GM18868 (cell line): ENCODE measurements around the gene NES.
"Not testable (repeated sequence)": the region's sequence is repeated elsewhere in the genome, so short reads cannot be mapped to it uniquely, and the experiment has no call there.

Source experiments
- ATAC-seq: cut with Tn5 transposase; IDR thresholded peaks from one replicate; pipeline ENCODE4 v1.9.1; 2021; ENCODE audit warnings: mild to moderate bottlenecking, moderate library complexity; ENCODE audit not compliant: unreplicated experiment

The NES gene

DNA sequence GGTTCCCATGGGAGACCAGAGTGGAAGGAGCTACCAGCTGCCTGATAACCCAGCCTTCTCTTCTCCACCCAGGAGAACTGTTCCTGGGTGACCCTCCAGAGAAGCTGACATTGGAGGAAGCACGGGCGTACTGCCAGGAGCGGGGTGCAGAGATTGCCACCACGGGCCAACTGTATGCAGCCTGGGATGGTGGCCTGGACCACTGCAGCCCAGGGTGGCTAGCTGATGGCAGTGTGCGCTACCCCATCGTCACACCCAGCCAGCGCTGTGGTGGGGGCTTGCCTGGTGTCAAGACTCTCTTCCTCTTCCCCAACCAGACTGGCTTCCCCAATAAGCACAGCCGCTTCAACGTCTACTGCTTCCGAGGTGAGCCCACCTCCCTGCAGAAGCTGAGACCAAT lies 28.7 kb downstream of the NES start:
- no peak for ATAC-seq

DNA sequence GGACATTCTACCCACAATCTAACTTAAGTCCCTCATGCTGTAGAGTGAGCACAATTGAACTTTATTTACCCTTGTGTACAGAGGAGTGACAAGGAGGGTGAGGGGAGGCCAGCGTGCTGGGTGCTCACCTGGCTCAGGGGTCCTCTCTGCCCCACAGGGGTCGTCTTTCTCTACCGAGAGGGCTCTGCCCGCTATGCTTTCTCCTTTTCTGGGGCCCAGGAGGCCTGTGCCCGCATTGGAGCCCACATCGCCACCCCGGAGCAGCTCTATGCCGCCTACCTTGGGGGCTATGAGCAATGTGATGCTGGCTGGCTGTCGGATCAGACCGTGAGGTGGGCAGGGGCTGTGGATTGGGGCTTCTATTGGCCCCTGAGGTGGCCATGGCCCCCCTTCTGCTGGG lies 29.9 kb downstream of the NES start:
- ATAC-seq: no peak

DNA sequence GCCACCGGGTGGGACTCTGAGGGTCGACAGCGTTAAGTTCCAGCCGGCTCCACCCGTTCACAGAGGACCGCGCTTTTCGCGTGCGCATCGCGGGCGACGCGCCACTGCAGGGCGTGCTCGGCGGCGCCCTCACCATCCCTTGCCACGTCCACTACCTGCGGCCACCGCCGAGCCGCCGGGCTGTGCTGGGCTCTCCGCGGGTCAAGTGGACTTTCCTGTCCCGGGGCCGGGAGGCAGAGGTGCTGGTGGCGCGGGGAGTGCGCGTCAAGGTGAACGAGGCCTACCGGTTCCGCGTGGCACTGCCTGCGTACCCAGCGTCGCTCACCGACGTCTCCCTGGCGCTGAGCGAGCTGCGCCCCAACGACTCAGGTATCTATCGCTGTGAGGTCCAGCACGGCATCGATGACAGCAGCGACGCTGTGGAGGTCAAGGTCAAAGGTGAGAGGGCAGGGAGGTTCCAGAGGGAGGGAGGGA lies 30.4 kb downstream of the NES start:
- ATAC-seq: no peak

DNA sequence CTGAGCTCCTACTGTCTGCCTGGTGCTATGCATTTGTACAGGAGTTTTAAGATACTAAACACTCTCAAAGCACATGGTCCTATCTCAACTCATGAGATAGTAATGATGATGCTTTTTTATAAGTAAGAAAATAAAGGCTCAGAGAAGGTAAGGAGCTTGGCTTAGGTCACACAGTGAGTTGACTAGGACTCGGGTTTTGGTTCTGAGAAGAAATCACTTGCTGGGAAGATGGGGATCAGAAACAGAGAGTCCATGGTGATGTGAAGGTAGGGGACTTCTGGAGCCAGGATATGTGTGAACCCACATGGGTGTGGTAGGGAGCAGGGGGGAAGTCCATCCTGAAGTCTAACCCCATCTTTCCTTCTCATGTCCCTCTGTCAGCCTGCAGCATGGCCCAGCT lies 31.5 kb downstream of the NES start:
- ATAC-seq: no peak

DNA sequence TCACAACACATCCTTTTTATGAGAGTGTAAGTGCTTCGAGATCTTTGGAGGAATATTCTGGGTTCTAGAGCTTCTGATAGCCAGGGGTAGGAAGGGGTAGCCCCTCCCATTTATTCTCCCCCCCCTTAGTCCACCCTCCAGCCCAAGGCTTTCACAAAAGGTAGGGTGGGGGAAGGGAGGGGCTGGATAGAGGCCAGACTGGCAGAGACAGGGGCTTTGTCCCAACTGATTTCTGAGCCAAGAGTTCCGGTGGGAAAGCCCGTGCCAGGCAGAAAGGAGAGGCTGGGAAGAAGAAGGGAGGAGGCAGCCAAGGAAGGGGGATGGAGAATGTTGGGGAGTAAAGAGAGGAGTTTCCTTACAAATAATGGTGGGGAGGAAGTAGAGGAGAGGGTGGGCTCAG lies 32.2 kb downstream of the NES start:
- no peak for ATAC-seq

DNA sequence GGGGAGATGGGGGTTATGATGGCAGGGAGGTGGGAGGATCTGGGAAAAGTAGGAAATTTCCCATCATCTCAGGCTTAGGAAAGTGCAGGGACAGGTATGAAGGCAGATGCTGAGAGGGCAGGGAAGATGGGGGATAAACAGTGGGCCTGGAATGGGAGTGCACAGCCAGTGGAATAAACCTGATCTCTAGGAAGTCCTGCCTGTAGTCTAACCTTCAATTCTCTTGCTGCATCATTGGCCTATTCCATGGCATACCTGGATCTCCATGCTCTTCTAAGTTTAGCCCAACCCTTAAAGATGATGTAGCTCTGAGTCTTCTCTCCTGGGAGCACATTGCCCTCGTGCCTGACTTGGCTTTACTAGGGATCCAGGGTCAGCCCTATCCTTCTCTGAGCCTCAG lies 32.6 kb downstream of the NES start:
- no peak for ATAC-seq

DNA sequence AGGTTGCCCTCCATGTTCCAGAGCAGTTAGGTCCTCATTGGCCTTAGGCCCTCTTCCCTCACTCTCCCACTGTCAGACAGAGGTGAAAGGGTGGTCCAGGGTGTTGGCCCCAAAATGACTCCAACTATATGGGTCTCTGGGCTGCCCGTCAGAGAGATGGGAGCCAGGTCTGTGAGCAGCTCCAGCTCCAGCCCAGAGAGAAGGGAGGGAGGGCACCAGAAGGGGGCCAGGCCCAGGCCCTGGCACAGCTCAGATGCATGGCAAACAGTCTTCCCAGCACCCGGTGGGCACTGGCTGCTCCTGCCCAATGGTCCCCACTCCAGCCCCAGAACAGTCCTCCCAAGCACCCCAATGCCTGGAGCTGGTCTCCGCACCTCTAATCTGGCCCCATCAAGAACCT lies 33.1 kb downstream of the NES start:
- no peak for ATAC-seq

DNA sequence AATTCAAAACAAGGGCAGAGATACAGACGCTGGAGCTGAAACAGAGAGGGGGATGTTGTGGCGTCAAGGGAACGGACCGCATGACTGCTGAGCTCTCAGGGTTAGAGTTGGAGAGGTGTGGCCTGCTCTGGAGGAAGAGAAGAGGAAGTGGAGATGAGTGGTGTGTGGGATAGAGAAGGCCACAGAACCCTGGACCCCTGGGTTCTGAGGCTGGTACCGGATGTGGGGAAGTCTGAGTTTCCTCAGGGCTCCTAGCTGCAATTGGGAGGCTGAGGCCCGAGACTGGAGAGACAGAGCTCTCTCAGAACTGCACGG lies 33.5 kb downstream of the NES start:
- ATAC-seq: no peak

DNA sequence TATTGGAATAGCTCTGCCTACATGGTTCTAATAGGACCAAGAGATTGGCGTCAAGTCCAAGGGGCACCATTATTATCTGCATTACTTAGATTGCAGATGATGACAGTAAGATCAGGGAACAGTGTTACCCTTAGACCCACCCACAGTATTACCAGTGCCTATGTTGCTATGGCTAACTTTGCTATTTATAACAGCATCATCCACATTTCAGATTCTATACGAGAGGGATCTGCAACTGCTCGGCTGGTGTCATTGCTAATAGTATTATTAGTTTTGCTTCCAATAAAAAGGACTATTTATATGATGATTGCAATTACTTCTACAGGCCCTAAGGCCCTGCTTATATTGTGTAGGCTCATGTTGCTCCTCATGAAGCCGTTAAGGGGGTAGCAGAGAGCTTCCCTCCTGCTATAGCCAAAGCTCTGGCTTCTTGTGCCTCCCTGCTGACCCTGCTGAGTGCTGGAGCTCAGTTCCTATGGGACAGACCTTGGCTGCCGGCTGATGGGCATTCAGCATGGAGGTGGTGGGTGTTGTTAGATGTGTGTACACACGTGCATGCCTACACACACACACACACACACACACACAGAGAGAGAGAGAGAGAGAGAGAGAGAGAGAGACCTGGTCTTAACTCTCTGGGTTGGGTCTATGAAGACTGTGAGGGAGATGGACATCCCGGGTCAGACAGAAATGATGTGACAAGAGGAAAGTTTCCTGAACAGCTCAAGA lies 34.0 kb downstream of the NES start:
- ATAC-seq: no peak

DNA sequence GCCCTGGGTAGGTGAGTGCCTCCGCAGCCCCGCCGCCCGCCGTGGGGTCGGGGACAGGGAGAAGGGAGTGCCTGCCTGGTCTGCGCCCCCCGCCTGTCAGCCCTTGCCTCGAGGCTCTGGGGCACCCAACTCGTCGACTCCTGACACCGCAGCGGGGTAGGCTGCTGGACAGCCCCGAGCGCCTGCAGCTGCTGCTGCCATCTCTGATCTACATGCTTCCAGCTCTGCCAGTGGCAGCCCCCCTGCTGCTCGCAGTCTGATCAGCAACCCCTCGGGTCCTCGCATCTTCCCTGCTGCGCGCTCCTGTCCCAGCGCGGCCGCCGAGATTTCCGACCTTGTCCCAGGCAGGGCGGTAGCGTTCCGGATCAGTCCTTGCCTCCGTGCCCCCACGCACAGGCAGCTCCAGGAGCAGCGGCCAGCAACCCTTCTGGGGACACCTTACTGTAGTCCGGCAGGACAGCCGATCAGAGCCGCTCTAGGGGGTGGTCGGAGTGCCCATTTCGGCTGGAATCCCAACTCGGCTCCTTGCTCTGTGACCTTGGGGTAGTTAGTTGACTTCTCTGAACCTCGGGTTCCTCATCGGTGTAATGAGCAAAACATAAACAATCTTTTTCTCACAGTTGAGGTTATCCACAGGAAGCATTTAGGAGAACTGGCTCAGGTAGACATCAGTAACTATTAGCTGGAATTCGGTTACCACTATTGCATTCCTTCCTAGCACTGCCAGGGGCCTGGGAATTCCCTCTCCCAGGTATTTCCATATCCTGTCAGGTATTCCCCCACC lies 34.8 kb downstream of the NES start:
- no peak for ATAC-seq

DNA sequence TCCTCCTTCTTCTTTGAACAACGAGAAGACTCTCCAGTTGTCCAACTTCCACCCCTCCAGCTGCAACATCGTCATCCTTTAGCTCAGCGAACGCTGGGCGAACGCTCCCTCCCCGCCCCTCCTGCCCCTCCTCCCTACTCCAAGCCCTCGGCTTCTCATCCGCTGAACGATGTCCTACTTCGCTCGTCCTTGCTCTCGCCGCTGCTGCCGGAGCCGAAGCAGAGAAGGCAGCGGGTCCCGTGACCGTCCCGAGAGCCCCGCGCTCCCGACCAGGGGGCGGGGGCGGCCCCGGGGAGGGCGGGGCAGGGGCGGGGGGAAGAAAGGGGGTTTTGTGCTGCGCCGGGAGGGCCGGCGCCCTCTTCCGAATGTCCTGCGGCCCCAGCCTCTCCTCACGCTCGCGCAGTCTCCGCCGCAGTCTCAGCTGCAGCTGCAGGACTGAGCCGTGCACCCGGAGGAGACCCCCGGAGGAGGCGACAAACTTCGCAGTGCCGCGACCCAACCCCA lies 35.4 kb downstream of the NES start, which contains the start of gene BCAN:
BCAN (plus strand) TSS at position 357 of the 504 bp plus-strand sequence. CDS start 3,938 bp downstream, outside the sequence.
- ATAC-seq: no peak

DNA sequence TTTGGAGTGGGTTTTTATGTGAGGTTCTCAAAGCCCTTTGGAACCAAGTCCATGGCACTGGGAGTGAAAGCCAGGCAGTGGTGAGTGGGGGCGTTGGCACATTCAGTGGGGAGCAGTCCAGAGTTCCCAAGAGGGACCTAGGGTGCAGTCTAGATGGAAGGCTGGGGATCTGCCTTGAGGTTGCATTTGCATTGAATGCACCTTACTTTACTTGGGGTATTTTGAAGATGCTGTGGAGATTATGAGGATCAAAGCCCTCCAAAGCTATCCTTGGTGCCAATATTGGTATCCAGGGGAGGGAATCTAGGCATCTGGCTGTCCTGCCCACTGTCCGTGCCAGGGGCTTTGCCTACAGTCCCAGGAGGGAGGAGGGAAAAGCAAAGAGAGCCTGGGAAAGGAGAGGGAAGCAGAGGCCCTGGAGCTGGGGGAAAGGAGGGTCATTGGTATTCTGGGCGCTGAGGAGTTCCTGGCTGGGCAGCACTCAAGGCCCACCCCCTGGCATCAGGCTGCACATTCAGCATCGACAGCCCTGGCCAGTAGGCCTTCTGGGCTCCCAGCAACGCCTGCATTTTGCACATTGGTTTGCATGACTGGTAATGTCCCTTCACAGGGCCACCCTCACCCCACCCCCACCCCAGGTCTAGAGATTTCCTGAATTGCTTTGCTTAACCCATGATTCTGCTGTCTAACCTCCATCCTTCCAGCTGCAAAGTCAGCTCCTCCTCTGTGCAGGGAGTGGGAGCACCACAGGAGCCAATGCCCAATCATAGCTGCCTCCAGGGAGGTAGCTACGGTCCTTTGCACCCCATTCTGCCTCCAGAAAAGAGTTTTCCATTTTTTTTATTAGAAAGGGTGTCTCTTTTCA lies 36.1 kb downstream of the NES start:
- no peak for ATAC-seq

DNA sequence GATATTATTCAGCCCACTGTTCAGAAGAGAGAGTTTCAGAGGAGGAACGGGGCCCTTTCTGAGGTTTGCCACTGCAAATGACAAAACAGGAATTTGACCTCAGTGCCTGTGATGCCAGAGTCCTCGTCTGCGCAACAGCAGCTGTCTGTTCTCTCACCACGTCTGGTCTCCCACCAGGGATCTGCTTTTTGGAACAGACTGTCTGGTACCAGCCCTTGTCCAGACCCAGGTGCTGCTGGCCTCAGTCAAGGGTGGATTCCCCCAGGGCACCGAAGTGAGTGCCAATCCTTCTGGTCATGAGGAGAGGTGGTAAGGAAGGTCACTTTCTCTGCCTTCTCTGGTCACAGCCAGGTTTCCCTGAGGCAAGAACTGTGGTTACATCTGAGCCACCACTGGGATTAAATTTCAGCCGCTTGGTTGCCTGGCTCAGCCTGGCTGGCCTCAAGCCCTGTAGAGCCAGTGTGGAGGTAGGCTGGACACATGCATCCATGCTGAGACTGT lies 37.6 kb downstream of the NES start:
- ATAC-seq: no peak

DNA sequence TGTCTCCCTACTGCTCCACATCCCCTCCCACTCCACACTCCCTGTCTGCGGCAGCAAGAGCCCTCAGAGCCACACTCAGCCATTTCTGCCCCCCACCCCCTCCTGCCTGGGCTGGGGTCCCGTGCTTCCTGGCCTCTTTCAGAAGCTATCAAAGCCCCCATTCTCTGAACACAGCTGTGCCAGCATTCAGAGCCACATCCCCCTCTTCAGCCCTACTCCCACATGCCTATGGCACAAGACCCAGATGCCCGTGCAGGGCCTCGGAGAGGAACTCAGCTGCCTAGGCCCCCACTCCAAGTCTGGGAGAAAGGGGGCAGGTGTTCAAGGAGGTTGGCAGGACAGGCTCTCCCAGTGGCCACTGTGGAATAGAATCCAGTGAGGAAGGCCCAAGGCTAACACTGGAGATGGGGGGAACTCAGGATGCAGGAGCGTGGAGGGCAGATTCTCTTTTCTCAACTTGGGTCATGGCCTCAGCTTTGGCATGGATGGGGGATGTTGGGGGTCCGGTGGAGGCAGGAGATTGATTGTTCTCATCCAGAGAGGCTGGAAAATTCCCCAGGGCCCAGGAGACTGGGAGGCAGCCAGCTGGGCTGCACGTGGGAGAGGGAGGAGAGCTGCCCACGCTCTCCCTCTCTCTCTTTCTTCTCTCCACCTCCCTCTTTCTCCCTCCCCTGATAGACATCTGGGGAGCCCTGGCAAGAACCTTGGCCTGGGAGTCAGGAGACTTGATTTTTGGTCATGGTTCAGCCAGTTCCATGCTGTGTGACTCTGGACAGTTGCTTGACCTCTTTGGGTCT lies 38.8 kb downstream of the NES start:
- ATAC-seq: no peak

DNA sequence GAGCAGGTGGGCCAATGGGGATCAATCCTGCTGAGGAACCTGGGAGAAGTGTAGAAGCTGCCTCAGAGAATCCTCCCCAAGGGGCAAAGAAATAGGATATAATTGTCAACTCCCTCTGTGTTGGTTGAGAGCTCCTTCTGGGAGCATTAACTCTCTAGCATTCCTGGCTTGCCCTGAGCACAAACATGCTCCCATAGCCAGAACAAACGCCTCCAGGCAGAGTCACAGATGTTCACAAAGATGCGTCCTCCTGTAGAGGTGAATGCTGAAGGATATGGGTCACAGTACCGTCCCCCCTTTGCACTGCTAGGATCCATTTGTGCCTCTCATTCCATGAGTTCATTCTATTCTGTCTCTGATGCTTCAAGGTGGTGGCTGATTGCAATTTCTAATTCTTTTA lies 44.9 kb downstream of the NES start:
- ATAC-seq: no peak

DNA sequence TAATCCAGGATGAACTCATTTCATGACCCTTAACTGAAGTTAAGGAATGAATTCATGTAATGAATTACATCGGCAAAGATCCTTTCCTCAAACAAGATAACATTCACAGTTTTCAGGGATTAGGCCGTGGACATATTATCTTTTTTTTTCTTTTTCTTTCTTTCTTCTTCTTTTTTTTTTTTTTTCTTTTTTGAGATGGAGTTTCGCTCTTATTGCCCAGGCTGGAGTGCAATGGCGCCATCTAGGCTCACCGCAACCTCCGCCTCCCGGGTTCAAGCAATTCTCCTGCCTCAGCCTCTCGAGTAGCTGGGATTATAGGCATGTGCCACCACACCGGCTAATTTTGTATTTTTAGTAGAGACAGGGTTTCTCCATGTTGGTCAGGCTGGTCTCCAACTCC lies 46.1 kb downstream of the NES start:
- not testable (repeated sequence) for ATAC-seq

DNA sequence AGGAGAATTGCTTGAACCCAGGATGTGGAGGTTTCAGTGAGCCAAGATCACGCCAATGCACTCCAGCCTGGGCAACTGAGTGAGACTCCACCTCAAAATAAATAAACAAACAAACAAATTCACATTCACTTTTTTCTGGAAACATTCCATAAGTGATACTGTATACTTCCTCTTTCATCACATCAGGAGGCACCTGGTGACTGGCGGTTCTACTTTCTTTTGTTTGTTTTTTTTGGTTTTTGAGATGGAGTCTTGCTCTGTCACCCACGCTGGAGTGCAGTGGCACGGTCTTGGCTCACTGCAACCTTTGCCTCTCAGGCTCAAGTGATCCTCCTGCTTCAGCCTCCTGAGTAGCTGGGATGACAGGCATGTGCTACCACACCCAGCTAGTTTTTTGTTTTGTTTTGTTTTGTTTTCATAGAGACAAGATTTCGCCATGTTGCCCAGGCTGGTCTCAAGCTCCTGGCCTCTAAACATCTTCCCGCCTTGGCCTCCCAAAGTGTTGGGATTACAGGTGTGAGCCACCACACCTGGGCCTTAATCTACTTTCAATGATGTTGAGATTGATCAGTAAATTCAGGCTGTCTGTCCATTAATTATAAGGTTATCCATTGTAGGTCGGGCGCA lies 47.3 kb downstream of the NES start:
- ATAC-seq: no peak

DNA sequence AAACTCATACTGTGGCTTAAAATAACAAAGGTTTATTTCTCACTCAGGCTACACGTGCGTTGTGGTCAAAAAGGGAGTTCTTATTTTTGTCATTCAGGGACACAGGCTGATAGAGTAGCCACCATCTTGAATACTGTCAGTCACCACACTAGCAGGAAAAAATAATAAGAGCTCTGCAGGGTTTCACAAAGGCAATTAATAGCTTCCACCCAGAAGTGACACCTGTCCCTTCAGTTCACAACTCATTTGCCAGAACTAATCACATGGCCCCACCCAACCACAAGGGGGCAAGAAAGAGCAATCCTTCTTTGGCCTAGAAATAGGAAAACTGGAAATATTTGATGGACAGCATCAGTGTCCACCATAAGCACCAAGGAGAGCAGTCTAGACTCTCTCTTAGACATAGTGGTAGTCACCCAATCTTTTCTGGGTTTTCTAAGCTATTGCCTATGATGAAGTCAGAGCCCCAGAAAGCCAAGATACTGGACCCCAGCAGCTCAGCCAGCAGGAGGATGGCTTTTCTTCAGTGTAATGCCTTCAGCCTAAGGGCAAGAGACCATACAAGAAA lies 49.8 kb downstream of the NES start:
- ATAC-seq: no peak

DNA sequence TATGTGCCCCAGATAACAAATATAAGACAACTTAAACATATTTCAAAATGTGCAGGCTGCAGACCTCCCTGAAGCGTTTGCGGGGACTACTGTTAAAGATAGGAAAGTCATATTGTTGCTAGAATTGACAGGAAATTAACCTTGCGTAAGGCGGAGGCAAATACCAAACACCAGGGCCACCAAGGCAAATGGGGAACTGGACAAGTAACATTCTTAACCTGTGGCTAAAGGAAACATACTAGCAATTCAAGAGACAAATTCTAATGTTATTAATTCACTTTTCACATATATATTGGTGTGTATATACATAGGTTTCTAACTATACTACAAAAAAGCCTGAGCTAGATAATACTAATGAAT lies 51.1 kb downstream of the NES start:
- ATAC-seq: no peak
